Effector CD8-positive, alpha-beta T cell (primary cell): Measurements from ENCODE around the gene KMT2C.

Experiments
- DNase-seq: peaks from one replicate; lab custom pipeline; 2025; lab: John Stamatoyannopoulos, UW

KMT2C gene

DNA sequence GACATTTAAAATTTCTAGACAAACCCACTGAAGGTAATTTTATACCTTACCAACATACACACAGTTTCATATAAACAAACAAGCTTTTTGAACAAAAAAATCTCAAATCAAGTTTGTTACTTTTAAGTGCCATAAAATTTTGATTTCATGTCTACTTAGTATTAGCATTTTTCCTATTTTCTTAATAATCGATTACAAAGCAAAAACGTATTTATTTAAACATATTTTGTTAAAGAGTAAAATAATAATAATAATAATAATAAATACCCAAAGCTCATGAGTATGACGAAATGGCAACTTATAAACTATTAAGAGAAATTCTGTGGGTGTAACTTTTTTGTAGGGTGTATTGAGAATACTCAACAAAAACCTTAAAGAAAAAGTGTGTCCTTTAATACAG, 232.7 kb downstream of the KMT2C start:
- no peak for DNase-seq

DNA sequence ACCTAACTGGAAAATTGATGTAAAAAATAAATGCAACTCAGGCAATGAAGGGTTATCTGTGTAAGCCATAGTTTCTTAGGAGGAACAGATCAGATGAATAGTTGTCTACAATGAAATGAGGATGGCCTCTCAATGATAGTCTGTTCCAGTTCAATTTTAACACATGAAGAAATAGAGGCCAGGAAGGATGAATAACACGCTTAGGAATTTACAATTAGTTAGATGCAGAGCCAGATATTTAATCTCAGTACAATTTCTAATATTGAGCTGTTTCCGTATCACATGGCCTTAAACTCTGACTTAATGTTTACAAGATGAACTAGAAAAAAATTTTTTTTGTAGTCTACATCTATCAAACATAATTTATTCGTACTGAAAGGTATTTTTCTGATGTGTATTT, 233.7 kb downstream of the KMT2C start:
- DNase-seq, result no peak

DNA sequence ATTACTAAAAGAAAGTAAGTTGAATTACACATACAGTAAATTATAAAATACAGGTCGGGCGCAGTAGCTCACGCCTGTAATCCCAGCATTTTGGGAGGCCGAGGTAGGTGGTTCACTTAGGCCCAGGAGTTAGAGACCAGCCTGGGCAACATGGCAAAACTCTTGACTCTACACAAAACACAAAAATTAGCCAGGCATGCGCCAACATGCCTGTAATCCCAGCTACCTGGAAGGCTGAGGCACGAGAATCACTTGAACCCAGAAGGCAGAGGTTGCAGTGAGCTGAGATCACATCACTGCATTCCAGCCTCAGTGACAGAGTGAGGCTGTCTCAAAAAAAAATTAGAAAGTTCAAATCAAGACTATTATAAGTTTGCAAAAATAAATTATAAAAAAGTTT, 235.4 kb downstream of the KMT2C start:
- no peak for DNase-seq

DNA sequence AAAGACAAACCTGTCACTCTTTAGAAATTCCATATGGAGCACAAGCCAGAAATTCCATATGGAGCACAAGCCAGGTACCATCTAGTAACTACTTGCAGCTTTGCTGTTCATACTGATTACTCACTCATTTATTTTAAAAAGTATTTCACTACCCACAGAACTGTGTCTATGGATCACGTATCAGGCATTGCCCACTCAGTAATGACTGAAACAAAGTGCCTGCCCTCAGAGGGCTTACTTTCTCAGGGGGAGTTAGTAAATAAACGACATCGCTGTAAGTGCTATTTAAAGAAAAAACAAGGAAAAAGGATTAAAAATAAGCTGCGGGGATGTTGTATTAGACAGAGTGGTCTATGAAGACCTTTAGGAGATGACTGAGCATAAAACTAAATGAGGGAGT, 239.4 kb downstream of the KMT2C start:
- no peak for DNase-seq

DNA sequence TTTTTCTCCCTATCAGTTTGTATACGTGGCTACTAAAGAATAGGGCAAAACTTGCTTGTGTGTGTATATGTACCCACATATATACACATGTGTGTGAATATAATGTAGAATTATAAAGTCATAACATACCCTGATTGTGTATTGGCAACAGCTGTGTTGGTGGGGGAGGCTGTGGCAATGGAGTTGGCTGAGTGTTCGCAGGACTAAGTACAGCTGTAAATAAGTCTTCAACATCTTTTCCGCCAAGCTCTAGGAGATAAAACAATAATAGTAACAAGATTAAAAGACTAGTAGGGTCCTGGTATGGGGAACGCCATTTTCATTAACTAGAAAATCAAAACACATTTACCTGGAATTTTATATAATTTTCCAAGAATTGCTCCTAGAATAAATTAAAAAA, 241.9 kb downstream of the KMT2C start:
- DNase-seq, result no peak

DNA sequence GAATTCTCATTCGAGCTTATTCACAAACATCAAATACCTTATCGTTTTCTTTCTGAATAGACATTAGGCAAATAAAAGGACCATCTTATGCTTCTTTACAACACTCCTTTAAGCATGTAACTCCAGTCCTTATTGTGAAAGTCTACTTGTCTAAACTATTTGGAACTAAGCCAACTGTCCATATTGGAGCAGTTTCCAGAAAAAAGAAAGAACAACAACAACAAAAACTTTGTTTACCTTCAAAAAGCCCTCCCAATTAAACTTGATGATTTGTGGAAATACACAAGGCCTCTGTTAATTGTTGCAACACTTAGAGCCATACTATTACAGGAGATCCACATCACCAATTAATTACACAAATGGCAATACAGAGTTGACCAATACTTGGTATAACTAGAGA, 246.7 kb downstream of the KMT2C start:
- no peak for DNase-seq

DNA sequence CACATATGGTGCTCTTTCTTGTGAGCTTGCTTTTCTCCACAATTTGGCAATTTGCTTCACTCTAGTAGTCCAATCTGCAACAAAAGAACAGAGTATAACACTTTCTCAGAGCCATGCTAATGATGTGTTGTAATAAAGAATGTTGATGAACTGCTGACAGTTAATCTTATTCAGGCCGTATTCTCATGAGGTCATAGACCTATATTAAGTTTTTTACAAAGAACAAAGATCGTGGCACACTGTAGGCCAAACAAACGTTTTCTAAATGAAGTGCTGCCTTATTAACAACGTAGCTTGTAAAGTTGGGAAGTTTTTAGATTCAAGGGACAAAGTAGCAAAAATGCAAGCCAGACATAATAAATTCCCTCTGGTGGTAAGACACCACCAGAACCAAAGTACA, 250.2 kb downstream of the KMT2C start:
- DNase-seq, result no peak

DNA sequence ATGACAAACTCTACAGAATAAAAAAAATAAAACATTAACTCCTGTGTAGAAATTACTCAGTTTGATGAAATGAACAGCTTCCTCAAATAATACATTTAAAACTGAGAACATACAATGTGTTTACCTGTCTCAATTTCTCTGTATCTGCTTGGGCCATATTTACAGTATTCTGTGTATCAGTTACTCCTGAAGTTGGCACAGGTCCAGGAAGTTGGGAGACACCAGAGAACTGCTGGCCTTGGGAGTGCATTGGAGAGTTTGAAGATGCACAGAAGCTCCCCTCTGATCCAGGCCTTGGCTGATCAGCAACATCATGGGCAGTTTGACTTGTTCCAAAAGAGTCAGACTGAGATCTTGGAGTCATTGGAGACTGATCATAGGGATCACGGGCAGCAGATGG, 255.2 kb downstream of the KMT2C start:
- no peak for DNase-seq

DNA sequence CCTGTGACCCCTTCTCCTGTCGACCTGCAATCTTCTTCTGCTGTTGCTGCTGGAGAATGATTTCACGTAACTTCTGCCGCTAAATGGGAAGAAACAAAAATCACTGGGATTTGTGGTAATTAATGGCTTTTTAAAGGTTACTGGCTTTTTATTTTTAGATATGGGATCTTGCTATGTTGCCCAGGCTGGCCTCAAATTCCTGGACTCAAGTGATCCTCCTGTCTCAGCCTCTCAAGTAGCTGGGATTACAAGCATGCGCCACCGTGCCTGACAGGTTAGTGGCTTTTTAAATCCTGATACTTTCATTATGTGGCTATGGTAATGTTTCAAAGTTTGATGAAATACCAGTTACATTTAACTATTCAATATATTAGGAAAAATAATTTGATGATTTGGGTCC, 255.8 kb downstream of the KMT2C start:
- no peak for DNase-seq

DNA sequence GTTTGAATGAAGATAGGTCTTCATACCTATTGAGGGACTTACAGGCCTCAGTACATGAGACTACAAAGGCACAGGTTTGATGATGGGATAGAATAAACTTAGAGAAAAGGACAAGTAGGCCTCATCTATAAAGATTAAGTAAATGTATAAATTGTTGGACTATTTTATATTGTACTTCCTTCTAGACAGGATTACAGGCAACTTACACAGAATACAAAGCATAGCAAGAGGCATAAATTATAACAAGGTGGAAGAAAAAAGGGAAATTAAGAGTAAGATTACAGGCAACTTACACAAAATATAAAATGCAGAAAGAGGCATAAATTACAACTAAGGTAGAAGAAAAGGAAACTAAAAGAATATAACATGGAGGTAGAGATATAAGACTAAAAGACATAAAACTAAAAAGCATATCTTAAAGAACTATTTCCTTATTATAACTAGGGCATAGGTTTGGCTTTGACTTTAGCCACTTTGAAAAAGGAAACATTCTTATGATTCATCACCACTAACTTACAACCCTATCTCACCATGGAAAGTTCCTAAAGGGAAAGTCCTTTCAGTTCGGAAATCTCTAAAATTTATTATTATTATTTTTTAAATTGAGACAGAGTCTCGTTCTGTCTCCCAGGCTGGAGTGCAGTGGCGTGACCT, 257.3 kb downstream of the KMT2C start:
- DNase-seq, result no peak

DNA sequence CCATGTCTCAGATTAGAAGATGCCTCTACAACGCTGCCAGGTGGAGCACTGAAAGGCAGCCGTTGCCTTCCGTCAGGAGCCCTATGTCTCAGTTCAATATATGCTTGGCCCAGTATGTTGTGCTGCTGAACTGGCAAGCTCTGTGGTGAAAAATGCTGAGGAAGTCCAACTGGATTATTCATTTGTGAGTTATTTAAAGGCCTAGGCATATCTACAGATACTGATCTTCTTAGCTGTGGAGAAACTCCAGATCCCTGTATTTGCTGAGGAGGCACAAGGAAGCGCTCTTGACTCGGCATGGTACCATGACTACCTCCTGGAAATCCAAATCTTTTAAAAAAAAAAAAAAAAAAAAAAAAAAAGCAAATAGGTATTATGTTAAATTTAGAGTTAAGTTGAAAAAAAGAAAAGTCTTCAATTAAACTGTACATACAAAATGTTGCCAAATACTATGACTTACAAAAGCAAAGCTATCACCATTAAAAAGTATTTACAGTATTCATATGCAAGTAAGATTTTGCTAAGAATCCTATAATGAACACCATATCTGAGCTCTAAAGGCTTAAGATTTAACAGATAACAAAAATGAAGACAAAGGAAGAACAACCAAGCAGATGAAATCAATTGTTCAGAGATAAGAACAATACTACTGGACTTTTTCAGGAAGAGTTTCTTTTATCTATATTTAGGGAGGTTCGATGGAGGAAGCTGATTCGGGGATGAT, 258.0 kb downstream of the KMT2C start:
- no peak for DNase-seq

DNA sequence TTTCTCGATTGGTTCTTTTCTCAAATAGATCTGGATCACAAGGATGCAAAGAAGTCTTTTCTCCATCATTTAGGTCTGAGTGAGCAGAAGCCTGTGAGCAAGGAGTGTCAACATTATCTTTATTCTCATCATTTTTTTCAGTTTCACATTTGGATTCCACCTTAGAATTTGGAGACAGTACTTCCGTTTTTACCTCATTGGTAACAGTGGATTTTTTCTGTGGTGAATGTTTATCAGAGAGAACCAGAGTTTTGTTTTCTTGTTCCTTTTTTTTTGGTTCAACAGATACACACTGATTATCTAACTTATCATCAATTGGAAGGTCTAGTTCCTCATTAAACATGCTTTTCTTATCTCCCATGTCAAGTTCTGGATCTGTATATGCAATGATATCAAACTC, 259.0 kb downstream of the KMT2C start:
- no peak for DNase-seq

DNA sequence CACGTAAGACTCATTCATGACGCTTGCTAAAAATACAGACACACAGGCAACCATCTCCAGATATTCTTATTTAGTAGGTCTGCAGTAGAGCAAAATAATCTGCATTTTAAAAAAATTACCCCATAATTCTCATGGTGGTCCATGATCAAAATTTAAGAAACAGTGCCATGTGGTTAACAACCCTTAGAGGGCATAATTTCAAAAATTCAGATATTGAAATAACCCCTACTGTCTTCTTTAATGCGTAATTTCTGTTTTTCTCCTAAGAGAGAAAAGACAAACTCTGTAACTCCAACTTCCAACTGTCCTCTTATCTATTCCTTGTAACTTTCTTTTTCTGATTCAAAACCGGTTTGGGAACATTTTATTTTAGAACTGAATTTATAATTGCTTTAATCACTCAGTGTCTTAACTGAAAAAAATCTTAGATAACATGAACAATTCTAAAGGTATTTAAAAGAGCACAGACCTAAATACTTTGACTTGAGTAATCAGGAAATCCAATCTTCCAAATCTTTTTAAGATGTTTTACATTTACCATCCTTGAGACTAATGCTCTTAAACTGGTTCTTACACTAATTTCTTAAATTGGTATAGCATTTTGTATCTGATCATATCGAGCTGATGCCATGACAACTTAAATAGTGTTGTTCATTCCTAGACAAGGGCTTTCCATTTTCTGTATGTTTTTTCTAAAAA, 262.3 kb downstream of the KMT2C start:
- no peak for DNase-seq

DNA sequence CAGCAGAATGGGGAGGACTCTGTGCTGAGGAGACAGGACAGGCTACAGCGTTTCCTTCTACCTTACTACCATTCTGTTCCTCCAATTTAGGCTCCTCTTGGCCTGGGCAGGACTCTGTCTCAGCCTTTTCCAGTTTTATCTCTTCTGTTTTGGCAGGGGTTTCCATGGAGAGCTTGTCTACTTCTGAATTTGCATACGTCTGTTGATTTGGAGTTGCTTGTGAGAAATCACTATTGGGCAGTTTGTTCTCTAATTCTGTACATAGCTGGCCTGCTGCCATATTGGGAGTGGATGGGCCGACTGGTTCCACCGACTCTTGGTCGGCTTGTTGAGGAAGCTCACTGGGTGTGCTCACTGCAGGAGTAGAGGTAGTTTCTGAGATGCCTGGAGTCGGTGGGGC, 273.5 kb downstream of the KMT2C start:
- DNase-seq, result no peak

DNA sequence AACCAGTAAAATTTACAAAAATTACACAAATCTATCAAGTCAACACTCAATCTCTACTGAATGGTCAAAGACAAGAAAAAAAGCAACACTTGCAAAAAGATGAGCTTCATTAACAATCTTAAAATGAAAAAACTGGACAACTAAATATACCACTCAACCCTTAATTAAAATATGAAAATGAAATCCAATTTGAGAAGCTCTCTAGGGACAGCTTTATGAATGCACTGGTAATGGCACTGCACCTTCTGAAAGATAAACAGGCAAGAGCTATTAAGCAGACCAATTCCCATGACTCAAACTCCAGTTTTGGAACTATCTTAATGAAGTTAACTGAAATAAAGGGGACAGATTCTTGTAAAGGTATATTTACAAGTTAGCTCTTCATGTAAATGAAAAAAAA, 274.6 kb downstream of the KMT2C start:
- DNase-seq, result no peak

DNA sequence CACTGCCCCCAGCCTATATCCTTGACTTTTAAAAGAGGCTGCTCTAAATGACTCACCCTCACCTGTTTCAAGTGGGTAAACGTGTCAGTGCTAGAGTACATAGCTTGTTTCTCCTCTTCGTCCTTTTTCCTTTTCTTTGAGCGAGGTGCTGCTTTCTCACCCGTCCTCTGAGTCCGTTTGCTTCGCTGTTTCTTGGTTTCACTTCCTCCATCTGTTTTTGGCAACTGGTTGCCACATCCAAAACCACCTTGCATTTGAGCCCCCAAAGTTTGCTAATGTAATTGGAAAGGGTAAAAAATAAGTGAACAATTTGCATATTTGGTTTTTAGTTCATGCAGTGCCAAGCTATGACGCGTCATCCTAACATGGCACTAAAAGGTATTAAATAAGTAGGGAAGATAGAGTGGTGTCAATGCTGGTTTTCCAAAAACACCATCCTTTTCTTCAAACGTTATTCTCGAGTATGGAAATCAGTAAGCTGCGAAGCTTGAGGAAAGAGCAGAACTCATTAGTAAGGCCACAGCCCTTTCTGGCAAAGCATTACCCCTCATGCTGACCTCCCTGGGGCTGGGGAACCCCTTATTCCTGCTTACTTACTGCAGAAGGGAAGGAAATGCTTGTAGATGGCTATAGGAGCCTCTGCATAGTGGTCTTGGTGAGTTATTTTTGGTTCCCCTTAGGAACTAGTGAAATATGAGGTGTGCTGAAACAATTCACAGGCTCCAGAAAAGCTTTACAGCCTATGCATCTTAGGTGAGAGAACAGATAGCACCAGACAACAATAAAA, 276.8 kb downstream of the KMT2C start:
- no peak for DNase-seq

DNA sequence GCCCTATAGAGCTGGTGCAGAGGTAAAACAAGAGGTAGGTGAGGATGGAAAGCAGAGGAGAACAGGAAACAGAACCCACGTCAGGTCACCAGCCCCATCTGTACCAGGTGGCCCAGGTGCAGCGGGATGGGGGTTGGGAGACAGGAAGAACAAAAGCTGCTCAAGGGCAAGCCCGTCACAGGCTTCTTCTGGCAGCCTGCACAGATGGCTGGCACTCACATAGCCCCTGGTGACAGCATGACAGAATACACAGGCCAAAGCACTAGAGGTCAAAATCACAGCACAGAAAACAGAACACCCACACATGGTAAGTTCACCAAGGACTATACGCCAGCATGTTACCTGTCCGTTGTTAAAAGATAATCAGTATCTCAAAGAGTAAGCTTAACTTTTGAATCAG, 283.5 kb downstream of the KMT2C start:
- DNase-seq, result no peak

DNA sequence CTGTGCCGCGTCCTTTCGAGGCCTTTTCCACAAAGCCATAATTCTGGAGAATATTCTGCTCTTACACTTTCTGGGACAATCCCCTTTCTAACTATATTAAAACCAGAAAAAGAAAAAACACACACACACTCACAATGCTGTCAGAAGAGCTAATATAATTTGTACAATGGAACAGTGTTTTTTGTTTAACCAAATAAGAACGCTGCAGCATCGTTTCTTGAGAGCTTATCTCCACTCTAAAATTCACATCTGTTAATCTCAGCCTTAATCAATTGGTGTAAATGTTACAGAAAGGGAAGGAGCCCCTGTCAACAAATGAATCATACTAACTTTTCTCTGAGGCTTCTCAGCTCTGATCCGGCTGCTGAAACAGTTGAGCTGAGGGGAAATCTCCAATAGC, 286.4 kb downstream of the KMT2C start:
- DNase-seq, result no peak

DNA sequence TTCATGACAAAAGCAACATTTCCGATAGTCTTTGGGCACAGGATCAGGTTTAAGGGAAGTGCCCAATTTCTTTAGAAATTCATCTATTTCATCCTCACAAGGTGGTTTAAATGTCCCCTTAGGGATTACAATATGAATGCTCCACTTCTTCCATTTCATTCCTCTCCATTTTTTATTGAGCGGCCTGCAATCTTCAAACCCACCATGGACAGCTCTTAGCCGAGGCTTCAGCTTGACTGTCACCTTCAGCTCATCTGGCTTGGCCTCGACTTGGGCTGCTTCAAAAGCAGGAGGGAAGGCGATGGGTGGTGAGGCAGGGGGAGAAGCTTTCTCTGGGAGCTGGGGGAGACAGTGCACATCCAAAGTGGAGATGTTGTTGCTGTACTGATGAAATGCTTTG, 287.1 kb downstream of the KMT2C start:
- DNase-seq, result no peak

DNA sequence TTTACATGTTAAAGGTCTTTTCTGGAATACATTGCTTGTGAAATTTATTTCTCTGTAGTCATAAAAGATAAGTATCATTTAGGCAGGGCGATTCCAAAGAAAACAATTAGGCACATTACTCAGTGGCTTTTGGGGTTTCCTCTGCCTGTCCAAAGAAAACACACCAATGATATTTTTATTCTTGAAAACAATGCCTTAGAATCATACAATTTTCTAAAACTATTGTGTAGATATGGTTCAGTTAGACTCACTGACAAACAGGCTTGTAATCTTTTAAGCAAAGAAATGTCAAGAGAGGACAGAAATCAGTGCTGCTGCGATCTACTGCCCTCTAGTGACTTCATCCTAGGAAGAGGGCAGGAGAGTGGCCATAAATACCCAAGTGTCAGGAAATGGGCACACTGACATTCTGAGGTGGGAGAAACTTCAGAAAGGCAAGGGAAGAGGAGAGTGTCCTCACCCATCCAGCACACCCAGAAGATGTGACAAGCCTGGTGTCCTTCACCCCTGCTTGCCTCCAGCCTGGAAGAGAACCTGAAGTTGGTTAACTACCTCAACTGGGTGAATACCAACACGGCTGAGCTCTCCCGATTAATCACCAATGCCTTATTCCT, 289.8 kb downstream of the KMT2C start:
- no peak for DNase-seq

DNA sequence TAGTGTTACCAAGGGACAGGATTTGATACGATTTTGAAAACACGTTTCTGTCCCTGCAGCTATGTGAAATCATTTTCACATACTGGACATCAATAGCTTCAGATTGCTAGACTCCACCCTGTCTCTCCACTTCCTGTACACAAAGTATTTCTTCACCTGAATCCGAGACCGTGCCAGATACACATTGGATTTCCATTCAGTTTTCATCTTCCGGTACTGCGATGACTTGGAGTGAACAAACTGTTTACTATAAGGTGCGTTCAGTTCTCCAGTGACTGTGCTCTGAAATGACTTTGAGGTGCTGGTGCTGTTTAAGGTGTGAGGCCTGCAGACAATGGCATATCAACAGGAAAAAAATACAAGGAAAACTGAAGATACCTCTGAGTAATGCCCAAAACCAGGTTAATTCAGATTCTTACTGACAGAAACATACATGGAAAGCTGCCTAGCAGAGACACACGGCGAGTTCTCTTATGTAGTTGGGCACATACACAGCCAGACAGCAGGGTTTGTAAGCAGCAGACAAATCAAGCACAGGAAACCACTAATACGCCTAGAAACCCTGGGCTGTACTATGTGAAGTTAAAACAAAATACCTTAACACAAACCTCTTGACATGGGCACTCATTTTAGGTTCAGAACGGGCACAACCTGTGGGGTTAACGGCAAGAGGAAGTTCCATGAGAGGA, 291.1 kb downstream of the KMT2C start:
- DNase-seq, result no peak
